Trophoblast cell (in vitro differentiated cells and primary cell): ENCODE data around the gene ANKS1B.

Experiments
- DNase-seq, 2 donors: peaks; one replicate each; pipeline ENCODE4 v3.0.0-alpha.2; 2016
- H2AFZ ChIP-seq: 2 replicates; pipeline ENCODE4 v1.6.1; 2013; ENCODE audit warnings: low read length, moderate library complexity, mild to moderate bottlenecking; ENCODE audit not compliant: insufficient read depth, poor library complexity
- H2AK5ac ChIP-seq: 2 replicates; pipeline ENCODE4 v1.6.1; 2013; ENCODE audit warnings: mild to moderate bottlenecking, low read length
- H2BK120ac ChIP-seq: 2 replicates; pipeline ENCODE4 v1.6.1; 2013; ENCODE audit warnings: low read length, mild to moderate bottlenecking, moderate library complexity; ENCODE audit not compliant: insufficient read depth, poor library complexity
- H2BK12ac ChIP-seq: 2 replicates; pipeline ENCODE4 v1.6.1; 2013; ENCODE audit warnings: mild to moderate bottlenecking, low read length, moderate library complexity
- H2BK5ac ChIP-seq: 2 replicates; pipeline ENCODE4 v1.6.1; 2013; ENCODE audit warnings: low read length, low read depth, moderate library complexity, mild to moderate bottlenecking; ENCODE audit not compliant: poor library complexity
- H3K14ac ChIP-seq: 2 replicates; pipeline ENCODE4 v1.6.1; 2013; ENCODE audit warnings: mild to moderate bottlenecking, low read length
- H3K18ac ChIP-seq: 2 replicates; pipeline ENCODE4 v1.6.1; 2013; ENCODE audit warnings: mild to moderate bottlenecking, low read length
- H3K23ac ChIP-seq: 2 replicates; pipeline ENCODE4 v1.6.1; 2013; ENCODE audit warnings: low read length
- H3K27ac ChIP-seq: 2 replicates; pipeline ENCODE4 v1.5.1; 2013; ENCODE audit warnings: low read depth, mild to moderate bottlenecking, inconsistent platforms, low read length, moderate library complexity
- H3K27me3 ChIP-seq: 2 replicates; pipeline ENCODE4 v1.6.1; 2013; ENCODE audit warnings: inconsistent platforms, mild to moderate bottlenecking, low read length, moderate library complexity; ENCODE audit not compliant: insufficient read depth
- H3K36me3 ChIP-seq, 2 experiments: 1 replicate in 1 of 2; 2 replicates in 1 of 2; pipeline ENCODE4 v1.6.1; 2013; ENCODE audit warnings: low read length in 2 of 2, mild to moderate bottlenecking in 2 of 2, moderate library complexity in 1 of 2; ENCODE audit not compliant: insufficient read depth in 2 of 2, control insufficient read depth in 1 of 2
- H3K4ac ChIP-seq: 2 replicates; pipeline ENCODE4 v1.6.1; 2013; ENCODE audit warnings: low read depth, mild to moderate bottlenecking, low read length, moderate library complexity
- H3K4me1 ChIP-seq, 2 experiments: 1 replicate in 1 of 2; 2 replicates in 1 of 2; pipeline ENCODE4 v1.6.1; 2013; ENCODE audit warnings: low read length in 2 of 2, mild to moderate bottlenecking in 2 of 2, moderate library complexity in 1 of 2; ENCODE audit not compliant: insufficient read depth in 2 of 2, control insufficient read depth in 1 of 2
- H3K4me2 ChIP-seq: 2 replicates; pipeline ENCODE4 v1.6.1; 2013; ENCODE audit warnings: inconsistent platforms, mild to moderate bottlenecking, low read length, moderate library complexity
- H3K4me3 ChIP-seq: 2 replicates; pipeline ENCODE4 v1.5.1; 2013; ENCODE audit warnings: mild to moderate bottlenecking, low read depth, low read length, inconsistent platforms
- H3K79me1 ChIP-seq: one replicate; pipeline ENCODE4 v1.6.1; 2013; ENCODE audit warnings: low read length
- H3K79me2 ChIP-seq: 2 replicates; pipeline ENCODE4 v1.6.1; 2013; ENCODE audit warnings: low read length, mild to moderate bottlenecking; ENCODE audit not compliant: control insufficient read depth, insufficient read depth, poor library complexity
- H3K9ac ChIP-seq: 2 replicates; pipeline ENCODE4 v1.6.1; 2013; ENCODE audit warnings: mild to moderate bottlenecking, low read length
- H3K9me3 ChIP-seq: 2 replicates; pipeline ENCODE4 v1.6.1; 2013; ENCODE audit warnings: low read depth, mild to moderate bottlenecking, control low read depth, inconsistent platforms, low read length; ENCODE audit not compliant: insufficient read depth
- H4K12ac ChIP-seq: 2 replicates; pipeline ENCODE4 v1.6.1; 2013; ENCODE audit warnings: low read depth, mild to moderate bottlenecking, low read length, moderate library complexity
- H4K8ac ChIP-seq: 2 replicates; pipeline ENCODE4 v1.6.1; 2013; ENCODE audit warnings: low read depth, mild to moderate bottlenecking, low read length, moderate library complexity
- H4K91ac ChIP-seq: one replicate; pipeline ENCODE4 v1.6.1; 2013; ENCODE audit warnings: low read depth, mild to moderate bottlenecking, low read length, moderate library complexity
- WGBS: extraction: QIAGEN DNeasy Blood & Tissue Kit; methylation state at CpG from one replicate; pipeline ENCODE4 v1.1.7; 2013; ENCODE audit warnings: missing lambda C conversion rate; ENCODE audit not compliant: insufficient read length, insufficient coverage; ENCODE audit errors: extremely low coverage; 5-methylcytosine and 5-hydroxymethylcytosine counted together

ANKS1B gene

DNA sequence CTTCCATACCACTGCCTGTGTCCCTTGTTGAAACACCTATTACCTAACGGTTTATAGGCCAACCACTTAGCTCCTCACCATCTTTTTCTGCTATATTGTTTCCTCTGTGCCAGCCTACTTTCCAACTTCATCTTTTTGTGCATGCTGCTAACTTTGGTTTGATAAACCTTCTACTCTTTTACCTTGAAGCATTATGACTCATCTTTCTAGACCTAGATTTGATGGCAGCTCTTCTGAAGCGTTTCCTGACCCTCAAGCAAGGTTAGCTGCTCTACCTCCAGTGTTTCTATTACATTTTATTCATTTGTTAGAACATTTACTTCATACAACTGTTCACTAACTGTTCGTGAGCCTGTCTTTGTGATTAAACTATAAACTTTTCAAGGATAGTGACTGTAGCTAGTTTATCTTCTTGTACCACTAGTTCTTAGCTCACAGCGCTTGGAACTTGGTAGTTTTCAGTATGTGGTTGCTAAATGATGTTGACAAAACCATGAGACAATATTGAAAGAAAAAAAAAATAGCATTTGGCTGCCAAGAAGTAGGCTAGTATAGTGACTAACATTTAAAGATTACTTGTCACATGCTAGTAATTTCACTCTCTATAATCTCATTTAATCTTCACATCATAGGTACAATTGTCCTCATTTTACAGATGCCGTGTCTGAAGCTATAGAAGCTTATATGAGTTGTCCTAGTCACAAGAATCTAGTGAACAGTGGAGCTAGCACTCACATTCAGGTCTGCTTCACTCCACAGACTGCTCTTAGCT, 1260.2 kb downstream of the ANKS1B start:
- Histone ChIP-seq H3K4me2 (no peak overlapping the region), H3K36me3 (peaks cover 11 to 25% of the 10 kb centered on the region in 2 experiments), H3K4me3 (no peak overlapping the region), H3K27me3 (no peaks in the 10 kb centered on the region), H3K9ac (no peak overlapping the region), H4K12ac (no peak overlapping the region), H2BK12ac (no peak overlapping the region), H3K79me1 (no peaks in the 10 kb centered on the region), H3K9me3 (no peaks in the 10 kb centered on the region), H3K18ac (no peak overlapping the region), H4K8ac (no peak overlapping the region), H3K4me1 (no peaks in the 10 kb centered on the region), H3K27ac (no peak overlapping the region), H3K79me2 (no peaks in the 10 kb centered on the region), H2BK5ac (no peak overlapping the region), H2AFZ (no peak overlapping the region), H3K14ac (no peak overlapping the region), H4K91ac (no peak overlapping the region), H3K4ac (no peak overlapping the region), H2AK5ac (no peak overlapping the region), H3K23ac (no peak overlapping the region), H2BK120ac (no peak overlapping the region)
- WGBS = no CpG with 5 or more reads among the region's 5 CpGs
- no peak for DNase-seq

DNA sequence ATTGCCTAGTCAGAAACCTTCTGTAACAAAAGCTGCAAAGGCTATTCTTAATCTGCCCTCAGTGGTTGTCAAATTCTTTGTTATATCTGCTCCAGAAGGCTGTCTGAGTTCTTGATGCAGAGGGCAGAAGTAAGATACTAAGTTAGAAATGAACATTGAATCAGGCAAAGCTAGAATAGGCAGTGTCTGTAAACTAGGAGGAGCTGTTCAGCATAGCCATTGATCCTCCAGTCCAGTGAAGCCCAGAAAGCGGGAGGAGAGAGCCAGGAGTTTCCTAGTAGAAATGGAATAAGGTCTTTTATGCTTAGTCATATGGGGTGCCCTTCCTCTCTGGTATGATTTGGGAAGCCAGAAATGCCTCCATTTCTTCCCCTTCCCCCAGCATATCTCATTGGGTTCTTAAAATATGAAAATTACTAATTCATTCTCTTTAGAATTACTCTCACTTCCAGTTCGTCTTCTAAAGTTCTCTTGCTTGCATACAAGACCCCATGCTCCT, 1263.5 kb downstream of the ANKS1B start:
- H3K18ac ChIP-seq = no peak overlapping the region
- no peak overlapping the region for H4K8ac ChIP-seq
- no peak overlapping the region for H3K27ac ChIP-seq
- no peaks in the 10 kb centered on the region for H3K79me2 ChIP-seq
- DNase-seq = no peak
- no peak overlapping the region for H2AFZ ChIP-seq
- H3K14ac ChIP-seq = no peak overlapping the region
- no peak overlapping the region for H4K91ac ChIP-seq
- peaks cover 8 to 10% of the 10 kb centered on the region in 2 experiments for H3K36me3 ChIP-seq
- H3K27me3 ChIP-seq = no peaks in the 10 kb centered on the region
- no peaks in the 10 kb centered on the region for H3K4me1 ChIP-seq
- no peak overlapping the region for H2AK5ac ChIP-seq
- H2BK5ac ChIP-seq = no peak overlapping the region
- H3K4me2 ChIP-seq = no peak overlapping the region
- no peaks in the 10 kb centered on the region for H3K79me1 ChIP-seq
- H2BK12ac ChIP-seq = no peak overlapping the region
- no CpG with 5 or more reads among the region's 2 CpGs for WGBS
- no peaks in the 10 kb centered on the region for H3K9me3 ChIP-seq
- no peak overlapping the region for H3K4ac ChIP-seq
- no peak overlapping the region for H3K4me3 ChIP-seq
- H4K12ac ChIP-seq = no peak overlapping the region
- no peak overlapping the region for H2BK120ac ChIP-seq
- no peak overlapping the region for H3K9ac ChIP-seq
- no peak overlapping the region for H3K23ac ChIP-seq

DNA sequence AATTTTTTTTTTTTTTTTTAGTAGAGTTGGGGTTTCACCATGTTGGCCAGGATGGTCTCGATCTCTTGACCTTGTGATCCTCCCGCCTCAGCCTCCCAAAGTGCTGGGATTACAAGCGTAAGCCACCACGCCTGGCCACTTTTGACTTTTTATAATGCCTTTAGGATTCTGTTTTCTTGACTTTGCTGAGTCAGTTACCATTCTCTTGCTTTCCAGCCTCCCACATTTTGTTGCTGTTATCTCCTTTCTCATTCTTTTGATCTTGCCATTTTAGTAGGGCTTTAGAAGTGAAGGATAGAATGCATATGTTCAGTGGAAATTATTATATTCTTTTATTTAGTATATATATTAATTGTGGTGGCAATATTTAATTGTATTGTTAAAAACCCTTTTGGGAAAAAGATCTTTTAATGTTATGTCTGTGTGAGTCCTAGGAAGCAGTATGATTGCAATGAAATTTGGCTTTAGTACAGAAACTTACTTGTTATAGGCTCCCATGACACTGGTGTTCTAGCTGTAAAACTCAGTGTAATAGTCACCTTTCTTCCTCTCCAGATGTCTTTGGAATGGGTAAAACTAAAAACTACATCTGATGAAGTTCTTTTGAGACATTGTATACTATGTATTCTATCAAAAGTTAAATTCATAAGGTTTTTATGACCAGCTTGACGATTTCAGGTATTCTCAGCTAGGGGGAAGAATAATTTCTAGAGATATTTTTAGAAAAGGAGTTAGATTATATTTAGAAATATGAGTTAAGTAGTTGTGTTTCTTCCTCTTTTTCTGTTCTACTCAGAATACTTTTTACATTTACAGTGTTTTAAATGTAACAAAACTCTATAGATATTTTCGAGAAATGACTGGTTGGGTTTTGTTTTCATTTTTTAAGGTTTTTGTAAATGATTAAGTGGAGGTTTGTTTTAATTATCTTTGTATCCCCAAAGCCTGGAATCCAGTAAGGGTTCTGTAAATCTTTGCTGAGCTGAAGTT, 1264.9 kb downstream of the ANKS1B start:
- no peak overlapping the region for H3K4me2 ChIP-seq
- H2BK12ac ChIP-seq = no peak overlapping the region
- no peak overlapping the region for H2BK120ac ChIP-seq
- no peak overlapping the region for H4K8ac ChIP-seq
- H2AK5ac ChIP-seq = no peak overlapping the region
- no peaks in the 10 kb centered on the region for H3K27me3 ChIP-seq
- H2AFZ ChIP-seq = no peak overlapping the region
- H4K12ac ChIP-seq = no peak overlapping the region
- no peaks in the 10 kb centered on the region for H3K4me1 ChIP-seq
- no peak overlapping the region for H4K91ac ChIP-seq
- no peak for DNase-seq
- H3K27ac ChIP-seq = no peak overlapping the region
- no peak overlapping the region for H3K9ac ChIP-seq
- H3K4me3 ChIP-seq = no peak overlapping the region
- no peak overlapping the region for H3K4ac ChIP-seq
- H3K23ac ChIP-seq = no peak overlapping the region
- no peak overlapping the region for H3K14ac ChIP-seq
- H3K79me2 ChIP-seq = no peaks in the 10 kb centered on the region
- H3K79me1 ChIP-seq = no peaks in the 10 kb centered on the region
- H3K18ac ChIP-seq = no peak overlapping the region
- H2BK5ac ChIP-seq = no peak overlapping the region
- no peaks in the 10 kb centered on the region for H3K9me3 ChIP-seq
- WGBS = no CpG with 5 or more reads among the region's 6 CpGs
- H3K36me3 ChIP-seq = peaks cover 6 to 8% of the 10 kb centered on the region in 2 experiments

DNA sequence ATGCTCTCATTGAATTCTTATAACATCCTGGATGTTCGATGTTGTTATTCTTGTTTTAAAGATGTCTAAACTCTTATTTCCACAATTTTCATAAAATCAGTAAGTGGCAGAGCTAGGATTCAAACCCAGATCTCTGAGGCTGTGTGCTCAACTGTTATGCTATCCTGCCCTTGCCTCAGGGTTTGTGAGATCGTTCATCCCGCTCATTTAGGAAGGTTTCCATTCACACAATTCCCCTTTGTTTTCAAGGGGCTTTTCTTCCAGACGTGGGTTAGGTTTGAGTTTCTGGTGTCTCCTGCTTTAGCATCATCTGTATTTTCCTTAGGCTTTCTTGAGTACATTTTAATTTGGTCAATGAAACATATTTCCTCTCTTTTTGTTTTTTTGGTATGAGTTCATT, 1270.3 kb downstream of the ANKS1B start:
- Histone ChIP-seq H2BK120ac (no peak overlapping the region), H3K79me1 (no peaks in the 10 kb centered on the region), H3K36me3 (peaks cover 11 to 13% of the 10 kb centered on the region in 2 experiments), H3K4me3 (no peak overlapping the region), H3K4ac (no peak overlapping the region), H3K4me2 (no peak overlapping the region), H3K4me1 (no peaks in the 10 kb centered on the region), H3K14ac (no peak overlapping the region), H2BK5ac (no peak overlapping the region), H2AK5ac (no peak overlapping the region), H3K27ac (no peak overlapping the region), H3K79me2 (no peaks in the 10 kb centered on the region), H3K23ac (no peak overlapping the region), H3K27me3 (no peaks in the 10 kb centered on the region), H3K9ac (no peak overlapping the region), H4K12ac (no peak overlapping the region), H4K8ac (no peak overlapping the region), H4K91ac (no peak overlapping the region), H2BK12ac (no peak overlapping the region), H3K18ac (no peak overlapping the region), H2AFZ (no peak overlapping the region), H3K9me3 (no peaks in the 10 kb centered on the region)
- no peak for DNase-seq
- no CpG with 5 or more reads among the region's 4 CpGs for WGBS
